IMR-90 (cell line): ENCODE results near the gene SCYGR5. TPM values are rescaled to one million over a fixed set of nuclear protein-coding genes. Genes with fewer than 3 reads are reported as not detected.

Source experiments
- ATAC-seq: fragments of 200-7000 bp; cut with Tn5 transposase; 2 replicates; pipeline ENCODE4 v1.9.1; 2020; ENCODE audit warnings: low read depth, mild to moderate bottlenecking, moderate library complexity
- BruUV-seq: library from RNA; stranded (reverse); fragments of 400-500 nt; replicated peaks from 2 replicates; lab custom pipeline; 2021; lab: Mats Ljungman, UMichigan
- CTCF ChIA-PET: fragments of 300-600 bp; formaldehyde crosslinking; extraction: SDS; loops from one replicate; lab custom pipeline; 2021; ENCODE audit warnings: antibody characterized with exemption; lab: Yijun Ruan, JAX
- POLR2A ChIA-PET: fragments of 300-600 bp; sonication (Branson Sonifier 250); formaldehyde crosslinking; loops from one replicate; lab custom pipeline; 2022; ENCODE audit warnings: antibody characterized with exemption; ENCODE audit not compliant: unreplicated experiment; lab: Charles Lee
- DNase-seq: peaks from one replicate; pipeline ENCODE4 v3.0.0; 2013
- H2AFZ ChIP-seq: replicated peaks from 2 replicates; pipeline ENCODE3; 2013; ENCODE audit warnings: low read length, mild to moderate bottlenecking; ENCODE audit not compliant: poor library complexity
- H2AK5ac ChIP-seq: 2 replicates; pipeline ENCODE4 v1.6.1; 2013; ENCODE audit warnings: low read depth, low read length, inconsistent platforms
- H2AK9ac ChIP-seq: replicated peaks from 2 replicates; pipeline ENCODE3; 2013; ENCODE audit warnings: mild to moderate bottlenecking, low read depth, low read length, moderate library complexity; ENCODE audit not compliant: poor library complexity
- H2BK120ac ChIP-seq: 2 replicates; pipeline ENCODE4 v1.6.1; 2013; ENCODE audit warnings: low read depth, low read length, inconsistent platforms
- H2BK15ac ChIP-seq: 3 replicates; pipeline ENCODE4 v1.6.1; 2013; ENCODE audit warnings: low read depth, low read length, inconsistent platforms
- H2BK20ac ChIP-seq: 2 replicates; pipeline ENCODE4 v1.6.1; 2013; ENCODE audit warnings: low read depth, mild to moderate bottlenecking, inconsistent platforms, low read length, moderate library complexity
- H2BK5ac ChIP-seq: 2 replicates; pipeline ENCODE4 v1.6.1; 2013; ENCODE audit warnings: mild to moderate bottlenecking, low read depth, low read length, inconsistent platforms; ENCODE audit not compliant: poor library complexity, severe bottlenecking
- H3K14ac ChIP-seq: replicated peaks from 2 replicates; pipeline ENCODE4 v1.6.1; 2013; ENCODE audit warnings: low read depth, low read length, inconsistent platforms
- H3K18ac ChIP-seq: 2 replicates; pipeline ENCODE4 v1.6.1; 2013; ENCODE audit warnings: low read depth, low read length, control low read depth
- H3K23ac ChIP-seq: 2 replicates; pipeline ENCODE4 v1.6.1; 2013; ENCODE audit warnings: low read depth, low read length, inconsistent platforms
- H3K27ac ChIP-seq: 2 replicates; pipeline ENCODE4 v1.5.1; 2013; ENCODE audit warnings: mild to moderate bottlenecking, control low read depth, low read length; ENCODE audit not compliant: insufficient read depth
- H3K27me3 ChIP-seq: 2 replicates; pipeline ENCODE4 v1.6.1; 2013; ENCODE audit warnings: low read length; ENCODE audit not compliant: control insufficient read depth, insufficient read depth
- H3K36me3 ChIP-seq: 2 replicates; pipeline ENCODE4 v1.6.1; 2013; ENCODE audit warnings: low read length, mixed read lengths; ENCODE audit not compliant: control insufficient read depth, insufficient read depth
- H3K4ac ChIP-seq: 2 replicates; pipeline ENCODE4 v1.6.1; 2013; ENCODE audit warnings: low read depth, low read length, inconsistent platforms
- H3K4me1 ChIP-seq: 2 replicates; pipeline ENCODE4 v1.6.1; 2013; ENCODE audit warnings: low read length, mixed read lengths; ENCODE audit not compliant: control insufficient read depth, insufficient read depth
- H3K4me2 ChIP-seq: 2 replicates; pipeline ENCODE4 v1.6.1; 2013; ENCODE audit warnings: low read depth, mild to moderate bottlenecking, control low read depth, low read length, moderate library complexity
- H3K4me3 ChIP-seq: 2 replicates; pipeline ENCODE4 v1.5.1; 2013; ENCODE audit warnings: low read depth, mild to moderate bottlenecking, control low read depth, low read length, moderate library complexity; ENCODE audit not compliant: insufficient read depth
- H3K56ac ChIP-seq: 2 replicates; pipeline ENCODE4 v1.6.1; 2013; ENCODE audit warnings: low read length, inconsistent platforms; ENCODE audit not compliant: insufficient read depth; ENCODE audit errors: extremely low read depth
- H3K79me1 ChIP-seq, 2 experiments: 2 replicates each; pipeline ENCODE4 v1.6.1; 2013; ENCODE audit warnings: low read length in 2 of 2, inconsistent platforms in 1 of 2, low read depth in 1 of 2
- H3K9ac ChIP-seq: 2 replicates; pipeline ENCODE4 v1.6.1; 2013; ENCODE audit warnings: low read depth, low read length, control low read depth
- H3K9me1 ChIP-seq: 2 replicates; pipeline ENCODE4 v1.6.1; 2013; ENCODE audit warnings: low read length, inconsistent platforms; ENCODE audit not compliant: insufficient read depth
- H3K9me3 ChIP-seq: 2 replicates; pipeline ENCODE4 v1.6.1; 2013; ENCODE audit warnings: low read length; ENCODE audit not compliant: control insufficient read depth, insufficient read depth
- H4K20me1 ChIP-seq: 2 replicates; pipeline ENCODE4 v1.6.1; 2013; ENCODE audit warnings: low read length, inconsistent platforms; ENCODE audit not compliant: insufficient read depth
- H4K5ac ChIP-seq: 2 replicates; pipeline ENCODE4 v1.6.1; 2013; ENCODE audit warnings: mild to moderate bottlenecking, low read depth, low read length, control low read depth
- H4K8ac ChIP-seq, 2 experiments: 2 replicates each; pipeline ENCODE4 v1.6.1; 2013; ENCODE audit warnings: low read depth in 2 of 2, low read length in 2 of 2, control low read depth in 1 of 2, inconsistent platforms in 1 of 2
- H4K91ac ChIP-seq: 2 replicates; pipeline ENCODE4 v1.6.1; 2013; ENCODE audit warnings: low read depth, low read length, inconsistent platforms; ENCODE audit not compliant: insufficient read depth
- ELK1 ChIP-seq: fragments of 150-350 bp; IDR thresholded peaks from 2 replicates; pipeline ENCODE4 v1.6.1; 2016; ENCODE audit warnings: low read depth, mild to moderate bottlenecking, low read length, moderate library complexity, borderline replicate concordance
- MXI1 ChIP-seq: IDR thresholded peaks from 2 replicates; pipeline ENCODE4 v1.6.1; 2012; ENCODE audit warnings: low read depth, mild to moderate bottlenecking, low read length, moderate library complexity, borderline replicate concordance
- WGBS, 2 experiments: methylation state at CpG; one replicate each; pipeline versions ENCODE4 v1.1.5 to v1.1.7; 2013; ENCODE audit warnings: missing lambda C conversion rate in 2 of 2; ENCODE audit not compliant: insufficient read length in 1 of 2; ENCODE audit errors: extremely low coverage in 2 of 2; 5-methylcytosine and 5-hydroxymethylcytosine counted together
- dilution Hi-C: fragments of 300-500 bp; cut with HindIII; formaldehyde crosslinking; loops from one replicate; pipeline ENCODE4 v1.14.3; 2018; ENCODE audit warnings: low sequenced_read_pairs; ENCODE audit not compliant: unreplicated experiment
- in situ Hi-C: fragments of 300-500 bp; cut with MboI; formaldehyde crosslinking; loops from 3 replicates; pipeline ENCODE4 v1.14.3; 2019; ENCODE audit warnings: low sequenced_read_pairs, inconsistent platforms, mixed read lengths
- intact Hi-C: fragments of 100-400 bp; cut with micrococcal nuclease; formaldehyde crosslinking; loops from 2 replicates; pipeline ENCODE4 v1.10.0; 2022
- polyA plus RNA-seq, 3 experiments: library from polyadenylated mRNA; depleted of rRNA; stranded (reverse); fragments of >200 nt; gene quantifications; 2 replicates each; pipeline ENCODE4 v1.2.3, GENCODE V29; 2012; ENCODE audit warnings: low replicate concordance in 1 of 3
- total RNA-seq: library from RNA; depleted of rRNA; stranded (reverse); fragments of >200 nt; gene quantifications from 2 replicates; pipeline ENCODE4 v1.2.3, GENCODE V29; 2012

SCYGR5 gene
- total and polyA plus RNA-seq, 2 of the 4 experiments (the other 2 are of a cell fraction), result not detected

DNA sequence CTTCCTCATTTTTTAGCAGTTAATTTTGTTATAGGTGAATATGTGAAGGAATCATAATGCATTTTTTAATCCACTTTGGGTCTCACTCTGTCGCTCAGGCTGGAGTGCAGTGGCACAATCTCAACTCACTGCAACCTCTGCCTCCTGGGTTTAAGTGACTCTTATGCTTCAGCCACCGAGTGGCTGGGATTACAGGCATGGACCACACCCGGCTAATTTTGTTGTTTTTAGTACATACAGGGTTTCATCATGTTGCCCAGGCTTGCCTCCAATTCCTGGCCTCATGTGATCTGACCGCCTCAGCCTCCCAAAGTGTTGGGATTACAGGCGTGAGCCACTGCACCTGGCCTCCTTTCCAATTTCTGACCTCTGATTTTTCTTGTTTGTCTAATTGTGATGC lies 17.7 kb downstream of the SCYGR5 start:
- H3K9ac ChIP-seq, result no peak overlapping the region
- ChIA-PET POLR2A (no interaction called here), CTCF (no interaction called here)
- H3K9me1 ChIP-seq, result no peaks in the 10 kb centered on the region
- H3K27me3 ChIP-seq, result no peaks in the 10 kb centered on the region
- in situ Hi-C loops, result no loop called here
- H2BK20ac ChIP-seq, result no peak overlapping the region
- no peak overlapping the region for H4K8ac ChIP-seq
- intact Hi-C loops, result no loop called here
- no TSS peak for BruUV-seq
- H4K20me1 ChIP-seq, result no peaks in the 10 kb centered on the region
- H2BK5ac ChIP-seq, result no peak overlapping the region
- H3K79me1 ChIP-seq, result no peaks in the 10 kb centered on the region
- H3K4me3 ChIP-seq, result no peak overlapping the region
- no peak overlapping the region for H3K14ac ChIP-seq
- ATAC-seq, result no peak
- DNase-seq, result no peak
- TF ChIP-seq MXI1, result no peak
- TF ChIP-seq ELK1, result no peak
- dilution Hi-C loops, result no loop called here
- H2AFZ ChIP-seq, result no peak overlapping the region
- WGBS, 2 experiments, result 17% methylated on average over 2 of the region's 5 CpGs; no CpG with 5 or more reads in 1 of the 2 experiments
- no peak overlapping the region for H3K4ac ChIP-seq
- H2BK120ac ChIP-seq, result no peak overlapping the region
- H3K18ac ChIP-seq, result no peak overlapping the region
- H2AK9ac ChIP-seq, result no peak overlapping the region
- no peaks in the 10 kb centered on the region for H3K9me3 ChIP-seq
- no peak overlapping the region for H2BK15ac ChIP-seq
- H4K91ac ChIP-seq, result no peak overlapping the region
- H3K56ac ChIP-seq, result no peak overlapping the region
- H3K4me2 ChIP-seq, result no peak overlapping the region
- H3K4me1 ChIP-seq, result no peaks in the 10 kb centered on the region
- H4K5ac ChIP-seq, result no peak overlapping the region
- H3K23ac ChIP-seq, result no peak overlapping the region
- H3K27ac ChIP-seq, result no peak overlapping the region
- H2AK5ac ChIP-seq, result no peak overlapping the region
- H3K36me3 ChIP-seq, result no peaks in the 10 kb centered on the region
